Hair follicular keratinocyte (primary cell): Measurements from ENCODE around the gene RPL35A. TPM values are rescaled to one million over a fixed set of nuclear protein-coding genes. Genes with fewer than 3 reads are reported as not detected.

Source experiments
- total RNA-seq: library from RNA; depleted of rRNA; stranded (reverse); fragments of >200 nt; gene quantifications from 2 replicates; pipeline ENCODE4 v1.2.3, GENCODE V29; 2015

RPL35A gene
- 890 and 970 TPM in 2 replicates for total RNA-seq

GRCh38 chr3:197949778-197950676 is at the start of gene RPL35A:
TSS of gene RPL35A (plus strand) at chr3:197950190. CDS start at chr3:197950968, 778 bp downstream.

GRCh38 chr3:197959891-197960693 is 10.1 kb downstream of the RPL35A start, which contains the start of gene LMLN:
TSS of gene LMLN (plus strand) at chr3:197960217. CDS start at chr3:197960246, 29 bp downstream.

Other genes with a start within 250 kb of the RPL35A start
- gene RUBCN, start 213.3 kb upstream of the RPL35A start, total RNA-seq: 24.8 and 25.3 TPM in 2 replicates
- gene FYTTD1, start 200.3 kb upstream of the RPL35A start, total RNA-seq: 26.2 and 30.8 TPM in 2 replicates
- 13.6 and 19.1 TPM in 2 replicates for gene LRCH3, start 158.9 kb upstream of the RPL35A start, total RNA-seq
- gene LMLN, start 10.0 kb downstream of the RPL35A start, total RNA-seq: 1.9 and 4.1 TPM in 2 replicates